ENCODE measurements around the gene RAP1GAP2. TPM values are rescaled to one million over a fixed set of nuclear protein-coding genes. Genes with fewer than 3 reads are reported as not detected.

The RAP1GAP2 gene
- total RNA-seq, 1 donor from 2014 or later, result 0.34 TPM

DNA sequence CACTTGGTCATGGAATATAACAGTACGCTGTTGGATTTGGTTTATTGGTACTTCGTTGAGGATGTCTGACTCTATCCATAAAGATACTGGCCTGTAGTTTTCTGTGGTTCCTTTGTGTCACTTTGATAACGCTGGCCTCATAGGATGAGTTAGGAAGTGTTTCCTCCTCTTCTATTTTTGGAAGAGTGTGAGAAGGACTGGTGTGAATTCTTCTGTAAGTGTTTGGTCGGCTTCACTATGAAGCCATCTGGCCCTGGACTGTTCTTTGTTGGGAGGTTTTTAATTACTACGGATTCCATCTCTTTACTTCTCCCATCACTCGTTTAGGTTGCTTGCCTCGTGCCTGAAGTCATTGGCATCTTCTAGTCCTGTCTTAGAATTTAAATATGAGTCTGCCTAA is 149.9 kb downstream of the RAP1GAP2 start:
- Mint-ChIP-seq H3K36me3 (ENCODE audit: low read depth) (no peaks in the 10 kb centered on the region), H3K4me3 (no peak overlapping the region), H3K9me3 (no peaks in the 10 kb centered on the region), H3K27me3 (ENCODE audit: insufficient read depth) (peaks cover 6% of the 10 kb centered on the region), H3K27ac (no peak overlapping the region), H3K4me1 (ENCODE audit: low read depth) (peaks cover 5% of the 10 kb centered on the region)
- no peak for DNase-seq (ENCODE audit: low spot score)
- intact Hi-C loops (cut with micrococcal nuclease), result no loop called here

DNA sequence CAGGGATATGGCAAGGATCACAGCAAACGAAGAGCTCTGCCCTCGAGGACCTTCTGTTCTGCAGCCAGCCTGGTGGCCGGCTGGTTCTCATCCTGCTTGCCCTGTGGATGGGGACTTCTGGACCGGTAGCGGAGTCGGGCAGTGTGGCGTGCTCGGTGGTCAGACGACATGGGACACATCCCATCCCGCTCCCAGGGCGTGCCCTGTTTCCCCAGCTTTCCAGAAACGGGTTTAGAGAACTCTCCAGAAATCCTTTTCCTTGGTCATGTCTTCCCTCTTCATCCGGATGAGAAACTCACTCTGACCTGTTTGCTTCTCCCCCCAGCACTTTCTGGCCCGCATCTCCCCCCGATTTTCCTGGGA is 151.3 kb downstream of the RAP1GAP2 start:
- H3K36me3 Mint-ChIP-seq (ENCODE audit: low read depth), result no peaks in the 10 kb centered on the region
- no peak overlapping the region for H3K4me3 Mint-ChIP-seq
- no peak for DNase-seq (ENCODE audit: low spot score)
- H3K27ac Mint-ChIP-seq, result no peak overlapping the region
- H3K27me3 Mint-ChIP-seq (ENCODE audit: insufficient read depth), result peaks cover 7% of the 10 kb centered on the region
- peaks cover 5% of the 10 kb centered on the region for H3K4me1 Mint-ChIP-seq (ENCODE audit: low read depth)
- H3K9me3 Mint-ChIP-seq, result no peaks in the 10 kb centered on the region
- intact Hi-C loops (cut with micrococcal nuclease), result no loop called here

GRCh38 chr17:2947996-2948550 is 151.8 kb downstream of the RAP1GAP2 start:
- DNase-seq (ENCODE audit: low spot score), result no peak
- intact Hi-C loops (cut with micrococcal nuclease), result no loop called here
- Mint-ChIP-seq H3K27me3 (ENCODE audit: insufficient read depth) (peaks cover 5% of the 10 kb centered on the region), H3K36me3 (ENCODE audit: low read depth) (no peaks in the 10 kb centered on the region), H3K4me1 (ENCODE audit: low read depth) (peaks cover 5% of the 10 kb centered on the region), H3K4me3 (no peak overlapping the region), H3K9me3 (no peaks in the 10 kb centered on the region), H3K27ac (no peak overlapping the region)

DNA sequence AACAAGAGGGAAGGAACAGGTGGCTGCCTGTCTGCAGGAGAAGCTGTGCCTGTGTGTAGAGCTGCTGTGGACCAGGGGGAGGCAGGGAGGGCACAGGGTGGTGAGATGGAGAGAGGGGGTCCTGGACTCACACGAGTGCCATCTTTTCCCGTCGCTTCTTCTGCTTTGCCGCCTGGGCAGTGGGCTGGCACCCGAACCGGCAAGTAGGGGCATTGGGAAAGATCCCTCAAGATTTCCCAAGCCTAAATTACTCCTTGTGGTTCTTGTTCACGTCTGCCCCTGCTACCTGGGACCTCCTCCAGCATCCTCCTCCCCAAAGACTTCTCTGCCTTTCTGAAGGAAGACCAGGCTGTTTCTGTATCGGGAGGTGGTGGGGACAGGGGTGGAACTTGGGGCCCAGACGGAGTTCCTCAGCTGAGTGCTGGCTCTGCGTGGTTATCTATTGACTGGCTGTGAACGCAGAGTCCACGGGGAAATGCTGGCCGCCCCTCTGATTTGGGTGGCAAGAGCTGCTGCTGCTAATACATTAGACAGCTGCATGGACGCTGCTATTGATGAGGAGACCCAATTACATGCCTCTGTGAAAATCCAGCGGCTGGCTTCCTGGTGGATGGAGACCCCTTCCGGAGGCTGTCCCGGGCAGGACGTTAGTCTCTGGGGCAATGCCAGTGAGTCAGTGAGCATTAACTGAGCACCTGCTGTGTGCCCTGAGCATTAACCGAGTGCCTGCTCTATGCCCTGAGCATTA is 152.7 kb downstream of the RAP1GAP2 start:
- Mint-ChIP-seq H3K27me3 (ENCODE audit: insufficient read depth) (peaks cover 5% of the 10 kb centered on the region), H3K4me3 (no peak overlapping the region), H3K27ac (no peak overlapping the region), H3K4me1 (ENCODE audit: low read depth) (peaks cover 5% of the 10 kb centered on the region), H3K36me3 (ENCODE audit: low read depth) (no peaks in the 10 kb centered on the region), H3K9me3 (no peaks in the 10 kb centered on the region)
- intact Hi-C loops (cut with micrococcal nuclease), result no loop called here
- no peak for DNase-seq (ENCODE audit: low spot score)

GRCh38 chr17:2949469-2950044 is 153.3 kb downstream of the RAP1GAP2 start:
- Mint-ChIP-seq H3K9me3 (no peaks in the 10 kb centered on the region), H3K4me1 (ENCODE audit: low read depth) (no peaks in the 10 kb centered on the region), H3K27ac (no peak overlapping the region), H3K4me3 (no peak overlapping the region), H3K27me3 (ENCODE audit: insufficient read depth) (peaks cover 5% of the 10 kb centered on the region), H3K36me3 (ENCODE audit: low read depth) (no peaks in the 10 kb centered on the region)
- intact Hi-C loops (cut with micrococcal nuclease), result no loop called here
- DNase-seq (ENCODE audit: low spot score), result no peak

- Mint-ChIP-seq H3K27me3 (ENCODE audit: insufficient read depth) (peaks cover 9% of the 10 kb centered on the region), H3K27ac (no peak overlapping the region), H3K4me1 (ENCODE audit: low read depth) (peaks cover 9% of the 10 kb centered on the region), H3K36me3 (ENCODE audit: low read depth) (no peaks in the 10 kb centered on the region), H3K4me3 (no peak overlapping the region), H3K9me3 (no peaks in the 10 kb centered on the region)
- DNase-seq (ENCODE audit: low spot score), result no peak
- intact Hi-C loops (cut with micrococcal nuclease), result no loop called here
Observed at GRCh38 chr17:2950846-2951245, 154.6 kb downstream of the RAP1GAP2 start.

DNA sequence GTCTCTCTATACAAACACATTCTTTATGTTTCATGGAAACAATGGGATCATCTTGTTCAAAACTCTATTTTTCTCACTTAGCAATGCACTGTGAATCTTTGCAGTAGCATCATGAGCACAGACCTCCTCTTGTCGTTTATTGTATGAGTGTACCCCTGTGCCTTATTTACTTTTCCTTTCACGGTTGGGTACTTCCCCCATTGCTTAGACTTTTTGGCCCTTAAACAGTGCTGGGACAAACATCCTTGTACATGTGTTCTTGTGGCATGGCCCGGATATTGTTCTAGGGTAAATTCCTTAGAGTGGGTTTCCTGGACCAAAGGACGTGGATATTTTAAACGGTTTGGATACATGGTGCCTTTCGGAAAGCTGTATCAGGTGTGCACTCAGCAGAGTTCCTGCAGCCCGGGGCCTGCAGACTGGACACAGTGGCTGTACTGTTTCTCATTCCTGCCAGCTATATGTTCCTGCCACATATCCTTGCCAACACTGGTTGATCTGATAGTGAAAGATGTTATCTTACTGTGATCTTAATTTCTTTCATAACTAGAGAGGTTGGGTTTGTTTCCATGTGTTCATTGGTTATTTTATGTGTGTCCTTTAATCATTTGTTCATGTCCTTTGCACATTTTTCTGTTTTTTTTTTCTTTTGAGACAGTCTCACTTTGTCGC is 156.1 kb downstream of the RAP1GAP2 start:
- no peak for DNase-seq (ENCODE audit: low spot score)
- no peaks in the 10 kb centered on the region for H3K36me3 Mint-ChIP-seq (ENCODE audit: low read depth)
- no peak overlapping the region for H3K4me3 Mint-ChIP-seq
- H3K9me3 Mint-ChIP-seq, result no peaks in the 10 kb centered on the region
- H3K27me3 Mint-ChIP-seq (ENCODE audit: insufficient read depth), result peaks cover 9% of the 10 kb centered on the region
- intact Hi-C loops (cut with micrococcal nuclease), result no loop called here
- peaks cover 9% of the 10 kb centered on the region for H3K4me1 Mint-ChIP-seq (ENCODE audit: low read depth)
- H3K27ac Mint-ChIP-seq, result no peak overlapping the region

DNA sequence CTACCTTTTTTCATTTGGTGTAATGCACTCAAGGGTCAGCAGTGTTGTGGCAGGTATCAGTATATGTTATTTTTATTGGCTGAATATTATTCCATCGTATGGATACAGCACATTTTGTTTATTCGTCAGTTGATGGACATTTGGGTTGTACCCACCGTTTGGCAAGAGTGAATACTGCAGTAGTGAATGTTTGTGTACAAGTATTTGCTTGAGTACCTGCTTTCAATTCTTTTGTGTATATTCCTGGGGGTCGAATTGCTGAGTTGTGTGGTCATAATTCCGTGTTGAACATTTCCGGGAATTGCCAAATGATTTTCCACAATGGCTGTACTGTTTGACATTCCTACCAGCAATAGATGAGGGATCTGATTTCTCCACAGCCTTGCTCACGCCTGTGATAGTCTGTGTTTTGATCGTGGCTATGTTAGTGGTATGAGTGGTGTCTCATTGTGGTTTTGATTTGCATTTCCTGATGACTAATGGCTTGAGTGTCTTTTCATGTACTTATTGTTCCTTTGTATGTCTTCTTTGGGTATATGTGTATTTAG is 158.7 kb downstream of the RAP1GAP2 start:
- H3K4me3 Mint-ChIP-seq, result no peak overlapping the region
- no peak overlapping the region for H3K27ac Mint-ChIP-seq
- H3K36me3 Mint-ChIP-seq (ENCODE audit: low read depth), result no peaks in the 10 kb centered on the region
- DNase-seq (ENCODE audit: low spot score), result no peak
- H3K27me3 Mint-ChIP-seq (ENCODE audit: insufficient read depth), result peaks cover 9% of the 10 kb centered on the region
- H3K9me3 Mint-ChIP-seq, result no peaks in the 10 kb centered on the region
- intact Hi-C loops (cut with micrococcal nuclease), result no loop called here
- peaks cover 9% of the 10 kb centered on the region for H3K4me1 Mint-ChIP-seq (ENCODE audit: low read depth)

DNA sequence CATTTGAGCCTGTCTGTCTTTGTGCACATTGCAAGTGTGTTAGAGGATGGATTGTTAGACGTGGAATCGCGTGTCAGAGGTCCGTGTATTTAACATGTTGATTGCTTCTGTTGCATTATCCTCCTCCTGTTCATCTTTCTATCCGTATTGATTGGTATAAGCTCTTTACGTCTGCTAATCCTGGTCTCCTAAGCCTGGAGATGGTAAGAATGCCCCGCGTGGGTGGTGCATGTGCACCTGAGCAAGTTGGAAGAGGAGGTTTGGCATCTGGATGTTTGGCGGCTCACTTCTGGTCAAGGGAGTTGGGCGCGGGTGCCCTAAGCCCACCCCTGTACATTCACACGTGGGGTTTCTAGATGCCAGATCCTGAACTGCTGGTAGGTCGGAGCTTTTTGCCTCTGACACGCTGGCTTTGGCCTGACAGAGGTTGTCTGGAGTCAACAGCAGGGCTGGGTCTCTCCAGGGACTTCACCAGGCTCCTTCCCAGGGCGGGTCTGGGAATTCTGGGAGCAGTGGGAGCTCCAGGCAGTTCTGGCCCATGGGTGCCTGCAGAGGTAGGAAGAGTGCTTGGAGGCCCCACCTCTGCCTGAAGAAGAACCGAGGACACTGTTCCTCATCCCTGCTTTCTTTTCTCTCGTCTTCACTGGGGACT is 159.8 kb downstream of the RAP1GAP2 start:
- no peak overlapping the region for H3K27ac Mint-ChIP-seq
- no peak for DNase-seq (ENCODE audit: low spot score)
- intact Hi-C loops (cut with micrococcal nuclease), result no loop called here
- peaks cover 8% of the 10 kb centered on the region for H3K27me3 Mint-ChIP-seq (ENCODE audit: insufficient read depth)
- no peak overlapping the region for H3K4me3 Mint-ChIP-seq
- H3K36me3 Mint-ChIP-seq (ENCODE audit: low read depth), result no peaks in the 10 kb centered on the region
- H3K9me3 Mint-ChIP-seq, result no peaks in the 10 kb centered on the region
- H3K4me1 Mint-ChIP-seq (ENCODE audit: low read depth), result peaks cover 9% of the 10 kb centered on the region

DNA sequence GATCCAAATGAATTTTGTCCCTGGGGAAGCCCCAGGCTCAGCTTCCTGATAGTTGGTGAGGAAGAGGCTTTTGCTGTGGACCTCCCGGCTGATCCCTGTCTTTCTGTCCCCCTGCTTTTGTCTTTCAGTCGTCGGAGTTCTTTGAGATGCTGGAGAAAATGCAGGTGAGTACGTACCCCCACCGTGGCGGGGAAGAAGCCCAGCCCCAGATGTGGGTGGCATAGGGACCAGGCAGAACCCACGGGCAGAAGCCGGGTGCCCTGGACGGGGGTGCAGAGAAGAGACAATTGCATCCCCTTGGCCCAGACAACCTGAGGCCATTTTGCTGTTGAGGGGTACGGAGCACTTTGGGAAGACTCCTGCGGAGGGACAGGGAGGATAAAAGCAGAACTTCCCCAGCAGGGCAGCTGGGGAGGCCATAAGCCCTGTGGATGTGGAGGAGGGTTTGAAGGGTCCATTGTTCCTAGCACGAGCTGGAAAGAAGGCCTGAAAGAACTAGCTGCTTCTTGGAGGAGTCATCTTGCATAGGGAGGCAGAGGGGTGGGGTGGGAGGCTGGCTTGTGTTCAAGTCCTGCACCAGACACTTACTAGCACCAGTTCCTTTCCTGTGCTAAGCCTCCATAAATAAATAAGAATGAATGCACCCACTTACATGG is 161.5 kb downstream of the RAP1GAP2 start:
- H3K4me3 Mint-ChIP-seq, result no peak overlapping the region
- no peak for DNase-seq (ENCODE audit: low spot score)
- intact Hi-C loops (cut with micrococcal nuclease), result no loop called here
- no peaks in the 10 kb centered on the region for H3K9me3 Mint-ChIP-seq
- no peaks in the 10 kb centered on the region for H3K36me3 Mint-ChIP-seq (ENCODE audit: low read depth)
- peaks cover 6% of the 10 kb centered on the region for H3K27me3 Mint-ChIP-seq (ENCODE audit: insufficient read depth)
- peaks cover 9% of the 10 kb centered on the region for H3K4me1 Mint-ChIP-seq (ENCODE audit: low read depth)
- no peak overlapping the region for H3K27ac Mint-ChIP-seq

DNA sequence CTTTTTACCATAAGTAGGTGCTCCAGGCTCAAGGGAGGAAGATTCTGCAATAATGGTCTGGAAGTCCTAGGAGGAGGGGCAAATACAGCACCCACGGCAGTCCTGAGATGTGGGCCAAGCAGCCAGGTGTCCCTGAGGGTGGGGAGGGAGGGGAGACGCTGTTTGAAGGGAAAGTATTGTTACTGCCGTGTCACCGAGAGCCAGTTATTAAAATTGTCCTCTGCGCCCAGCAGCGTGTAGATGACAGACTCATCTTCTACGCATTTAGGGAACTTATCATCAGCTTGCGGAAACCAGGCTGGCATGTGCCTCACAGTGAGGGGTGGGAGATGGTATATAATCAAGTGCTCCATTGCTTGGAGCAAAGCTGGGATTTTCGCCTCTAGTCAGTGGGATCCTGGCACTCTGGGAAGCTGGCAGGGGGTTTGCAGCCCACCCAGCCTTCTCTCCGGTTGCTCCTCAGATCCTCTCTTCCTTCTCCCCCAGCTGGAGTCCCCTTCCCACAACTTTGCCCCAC is 162.5 kb downstream of the RAP1GAP2 start:
- peaks cover 4% of the 10 kb centered on the region for H3K27me3 Mint-ChIP-seq (ENCODE audit: insufficient read depth)
- no peaks in the 10 kb centered on the region for H3K9me3 Mint-ChIP-seq
- no peaks in the 10 kb centered on the region for H3K36me3 Mint-ChIP-seq (ENCODE audit: low read depth)
- no peak overlapping the region for H3K4me3 Mint-ChIP-seq
- no peak overlapping the region for H3K27ac Mint-ChIP-seq
- intact Hi-C loops (cut with micrococcal nuclease), result no loop called here
- H3K4me1 Mint-ChIP-seq (ENCODE audit: low read depth), result peaks cover 9% of the 10 kb centered on the region
- DNase-seq (ENCODE audit: low spot score), result no peak

GRCh38 chr17:2959371-2960130 is 163.3 kb downstream of the RAP1GAP2 start:
- peaks cover 4% of the 10 kb centered on the region for H3K27me3 Mint-ChIP-seq (ENCODE audit: insufficient read depth)
- DNase-seq (ENCODE audit: low spot score), result no peak

More at GRCh38 chr17:2959371-2960130, 163.3 kb downstream of the RAP1GAP2 start:
- intact Hi-C loops (cut with micrococcal nuclease), result no loop called here
- Mint-ChIP-seq H3K4me1 (ENCODE audit: low read depth) (peaks cover 9% of the 10 kb centered on the region), H3K36me3 (ENCODE audit: low read depth) (no peaks in the 10 kb centered on the region), H3K4me3 (no peak overlapping the region), H3K27ac (no peak overlapping the region), H3K9me3 (no peaks in the 10 kb centered on the region)

Data from activated T-helper 1 cell treated with anti-CD3 and anti-CD28 coated beads, Interleukin-12 subunit alpha, Interleukin-12 subunit beta, Interleukin-2, Interleukin-4 antibody, amounts not matched to agents 30 ng/mL and 10 ng/mL and 1 ng/mL, durations not matched to agents 14 hours and 24 hours and 36 hours (primary cell).